ENCODE results near the gene KRTAP13-3. TPM values are rescaled to one million over a fixed set of nuclear protein-coding genes. Genes with fewer than 3 reads are reported as not detected.

The KRTAP13-3 gene
- total and polyA plus RNA-seq, 2 experiments from 2014 or later, result not detected

DNA sequence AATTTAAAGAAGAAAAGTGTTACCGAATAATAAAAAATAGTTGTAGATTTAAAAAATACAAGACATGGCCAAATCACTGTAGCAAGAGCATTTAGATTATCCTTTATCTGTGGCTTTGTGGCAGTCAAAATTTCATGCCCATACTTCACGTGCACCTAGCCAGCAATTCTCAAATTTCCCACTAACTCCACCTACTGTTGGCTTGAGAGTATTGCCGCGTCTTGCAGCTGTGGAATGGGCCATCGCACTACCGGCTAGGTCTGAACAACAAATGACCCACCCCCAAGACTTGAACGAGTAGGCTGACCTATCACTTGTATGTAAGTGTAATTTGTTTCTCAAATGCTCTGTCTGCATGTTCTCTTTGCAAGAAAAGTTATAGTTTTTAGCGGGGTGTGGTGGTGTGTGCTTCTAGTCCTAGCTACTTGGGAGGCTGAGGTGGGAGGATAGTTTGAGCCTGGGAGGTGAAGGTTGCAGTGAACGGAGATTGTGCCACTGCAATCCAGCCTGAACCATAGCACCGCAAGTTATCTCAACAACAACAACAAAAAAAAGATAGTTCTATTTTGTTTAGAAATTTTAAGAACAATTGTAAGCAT is 8.4 kb upstream of the KRTAP13-3 start:
- no peaks in the 10 kb centered on the region for H3F3A ChIP-seq (ENCODE audit: insufficient read depth)
- H4K20me1 ChIP-seq (ENCODE audit: insufficient read depth), result no peaks in the 10 kb centered on the region
- 19 to 23% methylated on average over 10 of the region's 10 CpGs for WGBS, 2 experiments (ENCODE audit: low coverage in 1 of 2, low lambda C conversion rate in 2 of 2, missing lambda C conversion rate in 2 of 2)
- DNase-seq, result peak; percentile 47
- H3K79me2 ChIP-seq (ENCODE audit: insufficient read depth), result no peaks in the 10 kb centered on the region
- H2AFZ ChIP-seq, result no peak overlapping the region
- no peak overlapping the region for H3K4me2 ChIP-seq (ENCODE audit: unreplicated experiment)
- H3K27ac ChIP-seq, result no peak overlapping the region
- H3K4me1 ChIP-seq (ENCODE audit: insufficient read depth), result no peaks in the 10 kb centered on the region
- H3K9me3 ChIP-seq (ENCODE audit: low read depth), result no peaks in the 10 kb centered on the region
- H3K9me2 ChIP-seq (ENCODE audit: insufficient read depth), result no peaks in the 10 kb centered on the region
- no peaks in the 10 kb centered on the region for H3K27me3 ChIP-seq (replicated peaks; ENCODE audit: insufficient read depth)
- no peak for TF ChIP-seq EZH2phosphoT487 (IDR thresholded peaks at IDR 0.05; ENCODE audit: insufficient read depth, low read depth)
- no peak for TF ChIP-seq EZH2 (IDR thresholded peaks at IDR 0.05; ENCODE audit: insufficient read depth, poor library complexity, severe bottlenecking)
- H3K9ac ChIP-seq, result no peak overlapping the region
- no peaks in the 10 kb centered on the region for H3K36me3 ChIP-seq (ENCODE audit: low read depth)
- H3K4me3 ChIP-seq, result no peak overlapping the region
- in situ Hi-C loops (cut with MboI), result no loop called here

DNA sequence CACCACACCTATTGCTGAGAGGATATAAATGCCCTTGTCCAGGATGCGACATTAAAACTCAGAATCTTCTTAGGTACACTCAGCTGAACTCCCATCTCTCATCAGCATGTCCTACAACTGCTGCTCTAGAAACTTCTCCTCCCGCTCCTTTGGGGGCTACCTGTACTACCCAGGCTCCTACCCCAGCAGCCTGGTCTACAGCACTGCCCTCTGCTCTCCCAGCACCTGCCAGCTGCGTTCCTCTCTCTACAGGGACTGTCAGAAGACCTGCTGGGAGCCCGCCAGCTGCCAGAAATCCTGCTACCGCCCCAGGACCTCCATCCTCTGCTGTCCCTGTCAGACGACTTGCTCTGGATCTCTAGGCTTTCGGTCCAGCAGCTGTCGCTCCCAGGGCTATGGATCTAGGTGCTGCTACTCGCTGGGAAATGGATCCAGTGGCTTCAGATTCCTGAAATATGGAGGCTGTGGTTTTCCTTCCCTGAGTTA is 4.5 kb upstream of the KRTAP13-3 start, which contains the start of gene KRTAP13-4:
Gene KRTAP13-4 (plus strand): TSS at position 51 of the 486 bp plus-strand sequence. CDS start 56 bp downstream, at position 107.
- no peaks in the 10 kb centered on the region for H3K79me2 ChIP-seq (ENCODE audit: insufficient read depth)
- TF ChIP-seq EZH2 (IDR thresholded peaks at IDR 0.05; ENCODE audit: insufficient read depth, poor library complexity, severe bottlenecking), result no peak
- TF ChIP-seq EZH2phosphoT487 (IDR thresholded peaks at IDR 0.05; ENCODE audit: insufficient read depth, low read depth), result no peak
- H3K4me1 ChIP-seq (ENCODE audit: insufficient read depth), result no peaks in the 10 kb centered on the region
- no peaks in the 10 kb centered on the region for H3K9me2 ChIP-seq (ENCODE audit: insufficient read depth)
- H4K20me1 ChIP-seq (ENCODE audit: insufficient read depth), result no peaks in the 10 kb centered on the region
- no peaks in the 10 kb centered on the region for H3F3A ChIP-seq (ENCODE audit: insufficient read depth)
- H2AFZ ChIP-seq, result no peak within 1 kb of the TSS
- 29 to 34% methylated on average over 9 of the region's 9 CpGs for WGBS, 2 experiments (ENCODE audit: low coverage in 1 of 2, low lambda C conversion rate in 2 of 2, missing lambda C conversion rate in 2 of 2)
- no peaks in the 10 kb centered on the region for H3K9me3 ChIP-seq (ENCODE audit: low read depth)
- no peak within 1 kb of the TSS for H3K4me2 ChIP-seq (ENCODE audit: unreplicated experiment)
- no peaks in the 10 kb centered on the region for H3K27me3 ChIP-seq (replicated peaks; ENCODE audit: insufficient read depth)
- H3K36me3 ChIP-seq (ENCODE audit: low read depth), result no peaks in the 10 kb centered on the region
- in situ Hi-C loops (cut with MboI), result no loop called here
- no peak for DNase-seq
- H3K9ac ChIP-seq, result no peak within 1 kb of the TSS
- no peak within 1 kb of the TSS for H3K27ac ChIP-seq
- no peak within 1 kb of the TSS for H3K4me3 ChIP-seq

DNA sequence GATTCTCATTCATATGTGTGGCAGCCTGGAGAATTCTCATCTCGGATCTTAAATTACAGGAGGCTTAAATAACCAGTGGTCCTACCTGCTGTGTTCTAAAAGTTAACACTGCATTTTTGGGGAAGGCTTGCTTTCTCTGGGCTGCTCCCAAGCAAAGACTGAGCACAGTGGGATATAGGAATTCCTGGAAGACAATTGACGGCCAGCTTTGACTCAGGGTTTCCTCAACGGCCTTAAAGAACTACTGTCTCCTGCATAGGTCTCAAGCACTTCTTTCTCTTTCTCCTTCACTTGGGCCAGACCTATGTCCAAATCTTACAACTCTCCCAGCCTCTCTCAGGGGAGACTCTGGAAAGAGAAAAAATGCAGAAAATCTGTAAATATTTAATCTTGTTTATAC is 1.0 kb upstream of the KRTAP13-3 start:
- Histone ChIP-seq H3F3A (ENCODE audit: insufficient read depth) (no peaks in the 10 kb centered on the region), H3K27me3 (replicated peaks; ENCODE audit: insufficient read depth) (no peaks in the 10 kb centered on the region), H2AFZ (no peak overlapping the region), H3K9me2 (ENCODE audit: insufficient read depth) (no peaks in the 10 kb centered on the region), H3K79me2 (ENCODE audit: insufficient read depth) (no peaks in the 10 kb centered on the region), H3K9ac (no peak overlapping the region), H3K4me1 (ENCODE audit: insufficient read depth) (no peaks in the 10 kb centered on the region), H3K9me3 (ENCODE audit: low read depth) (no peaks in the 10 kb centered on the region), H3K4me2 (ENCODE audit: unreplicated experiment) (no peak overlapping the region), H3K27ac (no peak overlapping the region), H3K36me3 (ENCODE audit: low read depth) (no peaks in the 10 kb centered on the region), H4K20me1 (ENCODE audit: insufficient read depth) (no peaks in the 10 kb centered on the region), H3K4me3 (no peak overlapping the region)
- TF ChIP-seq EZH2 (IDR thresholded peaks at IDR 0.05; ENCODE audit: insufficient read depth, poor library complexity, severe bottlenecking) (no peak), EZH2phosphoT487 (IDR thresholded peaks at IDR 0.05; ENCODE audit: insufficient read depth, low read depth) (no peak)
- DNase-seq, result no peak
- in situ Hi-C loops (cut with MboI), result no loop called here
- 6 to 20% methylated on average over 3 of the region's 3 CpGs for WGBS, 2 experiments (ENCODE audit: low coverage in 1 of 2, low lambda C conversion rate in 2 of 2, missing lambda C conversion rate in 2 of 2)

DNA sequence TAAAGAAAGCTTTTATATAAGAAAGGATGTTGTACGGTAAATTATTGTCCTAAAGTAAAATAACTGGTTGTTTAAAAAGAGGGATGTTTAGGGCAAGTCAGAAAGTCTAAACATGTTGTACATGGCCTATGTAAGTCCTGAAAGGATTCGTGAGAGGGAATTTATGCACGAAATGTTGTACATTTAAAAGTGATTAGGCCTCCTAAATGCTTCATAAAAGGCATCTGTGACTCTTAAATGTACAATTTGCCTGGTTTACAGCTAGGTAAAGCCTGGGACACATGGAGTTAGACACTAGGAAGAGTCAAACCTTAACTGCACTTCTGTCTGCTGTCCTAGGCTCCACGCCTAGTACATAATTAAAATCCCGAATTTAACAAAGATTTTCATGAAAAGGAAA is 9.7 kb downstream of the KRTAP13-3 start:
- H3K4me3 ChIP-seq, result no peak overlapping the region
- no peaks in the 10 kb centered on the region for H3K9me3 ChIP-seq (ENCODE audit: low read depth)

More for the DNA sequence above, 9.7 kb downstream of the KRTAP13-3 start:
- no peak overlapping the region for H3K4me2 ChIP-seq (ENCODE audit: unreplicated experiment)
- no peaks in the 10 kb centered on the region for H3F3A ChIP-seq (ENCODE audit: insufficient read depth)
- no peaks in the 10 kb centered on the region for H4K20me1 ChIP-seq (ENCODE audit: insufficient read depth)
- WGBS, 2 experiments (ENCODE audit: low coverage in 1 of 2, low lambda C conversion rate in 2 of 2, missing lambda C conversion rate in 2 of 2), result 10 to 15% methylated on average over 5 of the region's 5 CpGs
- H3K9me2 ChIP-seq (ENCODE audit: insufficient read depth), result no peaks in the 10 kb centered on the region
- DNase-seq, result no peak
- no peak overlapping the region for H2AFZ ChIP-seq
- no peaks in the 10 kb centered on the region for H3K36me3 ChIP-seq (ENCODE audit: low read depth)
- H3K27me3 ChIP-seq (replicated peaks; ENCODE audit: insufficient read depth), result no peaks in the 10 kb centered on the region
- no peaks in the 10 kb centered on the region for H3K79me2 ChIP-seq (ENCODE audit: insufficient read depth)
- in situ Hi-C loops (cut with MboI), result no loop called here
- no peaks in the 10 kb centered on the region for H3K4me1 ChIP-seq (ENCODE audit: insufficient read depth)
- H3K27ac ChIP-seq, result no peak overlapping the region
- TF ChIP-seq EZH2phosphoT487 (IDR thresholded peaks at IDR 0.05; ENCODE audit: insufficient read depth, low read depth), result no peak
- TF ChIP-seq EZH2 (IDR thresholded peaks at IDR 0.05; ENCODE audit: insufficient read depth, poor library complexity, severe bottlenecking), result no peak
- no peak overlapping the region for H3K9ac ChIP-seq
